DOHH2 (cell line): ENCODE results near the gene KYAT1.

Experiments used
- H3F3A ChIP-seq: fragments of 200-600 bp; sonication (generic), shearing (Covaris generic); 2 replicates; pipeline ENCODE4 v1.6.0; 2016; ENCODE audit warnings: antibody characterized with exemption, mild to moderate bottlenecking; ENCODE audit not compliant: control insufficient read depth, insufficient read depth
- H3K27ac ChIP-seq: fragments of 200-600 bp; sonication (generic); 2 replicates; pipeline ENCODE4 v1.5.1; 2014; ENCODE audit warnings: low read depth, mild to moderate bottlenecking, low read length, moderate library complexity
- H3K27me3 ChIP-seq: fragments of 200-600 bp; sonication (generic); 2 replicates; pipeline ENCODE4 v1.6.1; 2014; ENCODE audit warnings: mild to moderate bottlenecking, low read length, mixed read lengths; ENCODE audit not compliant: control insufficient read depth
- H3K36me3 ChIP-seq: fragments of 200-600 bp; sonication (generic); 2 replicates; pipeline ENCODE4 v1.6.1; 2014; ENCODE audit warnings: mild to moderate bottlenecking, low read length, moderate library complexity, mixed read lengths; ENCODE audit not compliant: control insufficient read depth
- H3K4me1 ChIP-seq: fragments of 200-600 bp; sonication (generic); 2 replicates; pipeline ENCODE4 v1.6.1; 2014; ENCODE audit warnings: mild to moderate bottlenecking, low read length, mixed read lengths; ENCODE audit not compliant: control insufficient read depth
- H3K4me2 ChIP-seq: fragments of 200-600 bp; sonication (generic); 2 replicates; pipeline ENCODE4 v1.6.0; 2014; ENCODE audit warnings: mild to moderate bottlenecking, low read length, moderate library complexity
- H3K4me3 ChIP-seq: fragments of 200-600 bp; sonication (generic); 2 replicates; pipeline ENCODE4 v1.5.1; 2014; ENCODE audit warnings: mild to moderate bottlenecking, low read length, mixed read lengths
- H3K79me2 ChIP-seq: fragments of 200-600 bp; sonication (generic); 2 replicates; pipeline ENCODE4 v1.6.1; 2014; ENCODE audit warnings: mild to moderate bottlenecking, low read length, mixed read lengths; ENCODE audit not compliant: control insufficient read depth
- H3K9me2 ChIP-seq: fragments of 200-600 bp; sonication (generic); replicated peaks from 2 replicates; pipeline ENCODE4 v1.6.1; 2014; ENCODE audit warnings: mild to moderate bottlenecking, low read length, mixed read lengths; ENCODE audit not compliant: control insufficient read depth
- H3K9me3 ChIP-seq: fragments of 200-600 bp; sonication (generic); 2 replicates; pipeline ENCODE4 v1.6.1; 2014; ENCODE audit warnings: antibody characterized with exemption, low read length, mixed read lengths; ENCODE audit not compliant: control insufficient read depth, insufficient read depth
- H4K20me1 ChIP-seq: fragments of 200-600 bp; sonication (generic); 2 replicates; pipeline ENCODE4 v1.6.0; 2014; ENCODE audit warnings: low read depth, mild to moderate bottlenecking, antibody characterized with exemption, low read length, moderate library complexity; ENCODE audit not compliant: control insufficient read depth, insufficient read depth
- CTCF ChIP-seq: fragments of 200-600 bp; sonication (generic); IDR thresholded peaks from one replicate; pipeline ENCODE4 v1.5.1; 2014; ENCODE audit warnings: antibody characterized with exemption, mild to moderate bottlenecking, low read depth, low read length; ENCODE audit not compliant: poor library complexity, severe bottlenecking
- EZH2phosphoT487 ChIP-seq: fragments of 200-600 bp; sonication (generic); IDR thresholded peaks from 2 replicates; pipeline ENCODE4 v1.6.1; 2017; ENCODE audit warnings: borderline replicate concordance, mild to moderate bottlenecking, antibody characterized with exemption, low read length, moderate library complexity, mixed read lengths

The KYAT1 gene

GRCh38 chr9:128818839-128819715 lies 62.7 kb downstream of the KYAT1 start:
- TF ChIP-seq CTCF (peak; percentile 15), EZH2phosphoT487 (no peak)
- H3K4me1 ChIP-seq = peaks cover 29% of the 10 kb centered on the region
- no peaks in the 10 kb centered on the region for H3K9me3 ChIP-seq
- H3K27me3 ChIP-seq = no peaks in the 10 kb centered on the region
- H3F3A ChIP-seq = no peaks in the 10 kb centered on the region
- H3K4me2 ChIP-seq = peak overlapping the region; percentile 98
- no peaks in the 10 kb centered on the region for H4K20me1 ChIP-seq
- H3K27ac ChIP-seq = peak overlapping the region; percentile 32; the same call in 1 of the 2 replicates
- H3K4me3 ChIP-seq = peak overlapping the region; percentile 89
- H3K36me3 ChIP-seq = peaks cover 50% of the 10 kb centered on the region
- peaks cover 19% of the 10 kb centered on the region for H3K79me2 ChIP-seq
- no peaks in the 10 kb centered on the region for H3K9me2 ChIP-seq

- H3K27ac ChIP-seq = peak within 1 kb of the TSS; percentile 32; the same call in 1 of the 2 replicates
These were observed 63.5 kb downstream of the KYAT1 start, which contains the start of gene ENDOG for GRCh38 chr9:128818099-128818838. ENDOG (plus strand) TSS chr9:128818500; CDS start chr9:128818685, 185 bp downstream.

DNA sequence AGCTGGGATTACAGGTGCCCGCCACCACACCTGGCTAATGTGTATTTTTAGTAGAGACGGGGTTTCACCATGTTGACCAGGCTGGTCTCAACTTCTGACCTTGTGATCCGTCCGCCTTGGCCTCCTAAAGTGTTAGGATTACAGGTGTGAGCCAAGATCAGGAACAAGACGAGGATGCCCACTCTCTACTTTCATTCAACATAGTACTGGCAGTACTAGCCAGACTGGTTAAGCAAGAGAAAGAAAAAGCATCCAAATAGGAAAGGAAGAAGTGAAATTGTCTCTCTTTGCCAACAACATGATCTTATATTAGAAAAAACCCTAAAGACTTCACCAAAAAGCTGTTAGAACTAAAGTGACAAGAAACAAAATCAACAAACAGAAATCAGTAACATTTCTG lies 70.9 kb downstream of the KYAT1 start:
- Histone ChIP-seq H3K4me1 (peaks cover 8% of the 10 kb centered on the region), H3K27ac (no peak overlapping the region), H3K9me2 (no peaks in the 10 kb centered on the region), H4K20me1 (no peaks in the 10 kb centered on the region), H3K4me2 (no peak overlapping the region), H3K27me3 (no peaks in the 10 kb centered on the region), H3F3A (peaks cover 3% of the 10 kb centered on the region; the same call in 1 of the 2 replicates), H3K4me3 (no peak overlapping the region), H3K36me3 (peaks cover 16% of the 10 kb centered on the region), H3K9me3 (no peaks in the 10 kb centered on the region), H3K79me2 (no peaks in the 10 kb centered on the region)
- TF ChIP-seq CTCF = no peak
- TF ChIP-seq EZH2phosphoT487 = no peak

More at GRCh38 chr9:128818099-128818838, 63.5 kb downstream of the KYAT1 start, which contains the start of gene ENDOG:
- Histone ChIP-seq H3K9me2 (no peaks in the 10 kb centered on the region), H3K4me2 (peak within 1 kb of the TSS; percentile 98), H3K4me1 (peaks cover 29% of the 10 kb centered on the region), H3K79me2 (peaks cover 19% of the 10 kb centered on the region), H3K4me3 (peak within 1 kb of the TSS; percentile 89), H4K20me1 (no peaks in the 10 kb centered on the region), H3F3A (no peaks in the 10 kb centered on the region), H3K36me3 (peaks cover 42% of the 10 kb centered on the region), H3K9me3 (no peaks in the 10 kb centered on the region), H3K27me3 (no peaks in the 10 kb centered on the region)
- TF ChIP-seq CTCF = peak; percentile 87
- TF ChIP-seq EZH2phosphoT487 = no peak
